8988T (cell line): ENCODE results near the gene LCN2.

Experiments used
- DNase-seq: peaks from one replicate; pipeline ENCODE4 v3.0.0; 2011

LCN2 gene

GRCh38 chr9:128115187-128116103, 33.8 kb upstream of the LCN2 start:
- DNase-seq: no peak

GRCh38 chr9:128116104-128117083, 32.9 kb upstream of the LCN2 start:
- DNase-seq: no peak

GRCh38 chr9:128117613-128118471, 31.4 kb upstream of the LCN2 start:
- DNase-seq: peak; percentile 74

GRCh38 chr9:128118472-128118857, 30.8 kb upstream of the LCN2 start:
- no peak for DNase-seq

- DNase-seq: no peak
Observed at GRCh38 chr9:128118971-128119665, 30.1 kb upstream of the LCN2 start.

- DNase-seq: no peak
Observed at GRCh38 chr9:128120061-128120740, 29.1 kb upstream of the LCN2 start.

GRCh38 chr9:128120741-128121465, 28.4 kb upstream of the LCN2 start:
- no peak for DNase-seq

- DNase-seq: no peak
Observed at GRCh38 chr9:128121466-128121810, 27.8 kb upstream of the LCN2 start.

DNA sequence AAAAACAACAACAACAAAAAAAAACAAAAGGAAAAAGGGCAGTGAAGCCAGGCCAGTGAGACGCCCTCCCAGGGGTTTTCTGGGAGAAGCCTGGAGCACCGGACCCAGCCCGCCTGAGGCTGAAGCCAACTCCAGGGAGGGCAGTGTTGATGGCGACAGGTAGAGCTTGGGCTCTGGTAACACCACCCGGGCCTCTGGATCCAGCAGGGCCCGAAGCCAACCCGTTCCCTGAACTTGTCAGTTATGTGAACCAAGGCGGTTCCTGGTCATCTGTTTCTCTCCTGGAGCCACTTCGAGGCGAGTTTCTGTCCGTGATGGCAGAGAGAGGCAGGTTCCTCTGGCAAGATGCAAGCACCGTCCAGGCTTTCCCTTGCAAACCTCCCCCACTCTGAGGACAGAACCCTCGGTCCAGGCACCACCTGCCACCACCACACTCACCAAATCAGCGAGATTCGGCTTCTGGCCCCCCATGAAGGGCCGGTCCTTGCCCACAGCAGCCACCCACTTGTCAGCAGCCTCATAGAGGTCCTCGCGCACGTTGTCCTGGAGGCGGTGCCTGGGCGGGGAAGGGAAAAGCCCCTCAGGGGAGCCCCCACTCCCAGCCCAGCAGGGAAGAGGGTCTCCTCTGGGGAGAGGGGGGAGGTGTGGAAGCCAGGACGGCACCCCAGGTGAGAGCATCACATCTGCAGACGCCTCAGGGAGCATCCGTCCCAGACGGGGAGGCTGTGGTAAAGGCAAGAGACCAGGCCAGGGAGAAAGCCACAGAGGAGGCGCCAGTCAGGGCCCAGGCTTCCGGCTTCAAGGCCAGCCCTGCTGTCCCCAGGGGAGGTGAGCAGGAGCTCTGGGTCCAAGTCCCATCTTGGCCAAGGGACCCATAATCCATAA, 27.1 kb upstream of the LCN2 start:
- no peak for DNase-seq

DNA sequence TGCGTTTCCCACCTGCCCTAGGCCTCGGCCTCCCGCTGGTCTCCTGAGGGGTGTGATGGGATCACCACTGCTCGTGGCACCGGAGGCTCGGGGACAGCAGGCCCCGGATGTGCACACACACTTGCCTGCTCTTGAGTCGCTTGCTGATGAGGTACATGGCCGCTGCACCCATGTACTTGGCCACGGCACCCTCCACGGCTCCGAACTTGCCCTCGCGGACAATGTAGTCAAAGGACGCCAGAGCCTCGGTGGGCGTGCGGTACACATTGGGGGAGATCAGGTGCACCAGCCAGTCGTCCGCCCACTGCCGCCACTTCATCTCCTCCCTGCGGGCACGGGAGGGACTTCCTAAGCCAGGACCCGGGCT, 26.5 kb upstream of the LCN2 start:
- no peak for DNase-seq

DNA sequence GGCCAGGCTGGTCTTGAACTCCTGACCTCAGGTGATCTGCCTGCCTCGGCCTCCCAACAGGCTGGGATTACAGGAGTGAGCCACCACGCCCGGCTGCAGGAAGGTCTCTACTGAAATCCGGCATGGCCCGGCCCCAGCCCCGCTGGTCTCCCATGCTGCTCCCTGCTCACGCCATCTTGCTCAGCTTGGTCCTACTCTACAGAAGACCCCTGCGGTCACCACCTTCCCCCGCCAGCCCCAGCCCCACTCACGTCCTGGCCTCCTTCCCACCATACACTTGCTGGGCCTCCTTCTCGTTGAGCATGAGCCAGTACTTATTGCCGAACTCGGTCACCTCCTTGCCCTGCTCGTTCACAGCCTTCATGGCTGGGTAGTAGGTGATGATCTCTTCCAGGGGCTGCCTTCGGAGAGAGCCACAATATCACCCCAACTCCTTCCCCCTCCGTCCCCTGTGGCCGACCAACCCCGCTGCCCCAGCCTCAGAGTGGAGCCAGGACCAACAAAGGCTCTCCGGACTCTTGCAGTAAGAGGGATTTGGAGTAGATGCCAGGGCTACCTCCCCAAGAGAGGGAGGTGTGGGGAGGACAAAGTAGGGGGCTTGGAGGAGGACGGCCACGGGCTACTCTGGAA, 25.7 kb upstream of the LCN2 start:
- no peak for DNase-seq

GRCh38 chr9:128124451-128124850, 24.8 kb upstream of the LCN2 start:
- no peak for DNase-seq

DNA sequence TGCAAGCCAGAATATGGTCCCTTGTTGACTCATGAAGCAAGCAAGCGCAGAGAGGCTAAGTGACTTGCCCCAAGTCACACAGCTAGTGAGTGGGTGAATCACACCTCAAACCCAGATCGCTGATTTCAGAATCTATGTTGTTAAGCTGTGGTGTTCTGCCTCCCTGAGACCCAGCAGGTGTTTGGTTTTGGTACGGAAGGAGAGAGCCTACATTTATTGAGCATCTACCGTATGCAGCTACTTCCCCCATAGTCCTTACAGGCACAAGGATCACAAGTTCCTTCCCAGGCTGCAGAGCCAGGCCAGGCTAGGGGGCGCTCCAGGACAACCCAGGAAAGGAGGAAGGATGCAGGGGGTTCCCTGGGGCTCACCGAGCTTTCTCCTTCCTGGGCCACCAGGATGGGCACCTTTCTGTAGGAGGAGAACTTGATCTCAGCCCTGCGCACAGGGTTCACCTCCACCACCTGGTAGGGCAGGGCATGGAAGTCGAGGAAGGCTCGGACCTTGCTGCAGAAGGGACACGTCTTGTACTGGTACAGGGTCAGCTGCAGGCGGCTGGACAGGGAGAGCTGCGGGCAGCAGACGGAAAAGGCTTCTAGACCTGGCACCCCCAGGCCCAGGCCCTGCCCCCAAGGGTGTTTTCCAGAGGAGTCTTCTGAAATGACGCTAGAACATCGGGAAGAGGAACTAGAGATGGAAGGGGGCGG, 24.2 kb upstream of the LCN2 start:
- no peak for DNase-seq

DNA sequence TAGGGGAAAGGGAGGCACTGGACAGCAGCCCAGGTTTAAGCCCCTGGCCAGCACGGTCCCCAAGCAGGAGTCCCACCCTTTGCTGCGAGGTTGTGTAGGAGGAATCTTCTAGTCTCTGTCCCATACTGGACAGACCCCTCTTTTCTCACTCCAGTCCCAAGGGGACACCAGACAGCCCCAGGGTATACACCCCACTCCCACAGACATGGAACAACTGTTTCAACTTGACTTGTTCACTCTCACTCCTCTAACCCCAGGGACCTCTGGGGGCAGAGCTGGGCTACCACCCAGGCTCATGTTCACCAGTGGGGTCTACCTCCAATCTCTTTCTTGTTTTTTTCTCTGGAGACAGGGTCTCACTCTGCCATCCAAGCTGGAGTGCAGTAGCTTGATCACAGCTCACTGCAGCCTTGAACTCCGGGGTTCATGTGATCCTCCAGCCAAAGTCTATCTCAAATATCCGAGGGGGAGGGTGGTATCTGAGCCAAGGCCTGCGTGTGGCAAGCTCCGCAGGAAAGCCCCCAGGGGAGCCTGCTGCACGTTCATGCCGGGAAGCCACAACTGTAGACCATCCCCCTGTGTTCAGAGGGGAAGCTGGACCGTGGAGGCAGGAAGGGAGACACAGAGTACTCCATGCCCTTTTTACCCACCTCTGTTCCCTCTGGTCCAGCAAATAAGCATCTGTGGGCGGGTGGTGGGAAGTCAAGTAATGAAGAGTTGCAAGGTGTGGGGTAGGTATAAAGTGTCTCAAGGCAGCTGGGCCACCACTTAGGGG, 23.5 kb upstream of the LCN2 start:
- no peak for DNase-seq

GRCh38 chr9:128127568-128127989, 21.7 kb upstream of the LCN2 start, which contains the start of gene PTGES2:
Gene PTGES2, minus strand, starts transcription at chr9:128127729. Its CDS starts 12 bp downstream, at chr9:128127717.
- no peak for DNase-seq

GRCh38 chr9:128127990-128128835, 21.0 kb upstream of the LCN2 start:
- no peak for DNase-seq
